H1 (cell line): ENCODE measurements around the gene ATP7B. TPM values are rescaled to one million over a fixed set of nuclear protein-coding genes. Genes with fewer than 3 reads are reported as not detected.

Experiments used
- CTCF ChIA-PET: fragments of 300-600 bp; sonication (Branson Sonifier 250); formaldehyde crosslinking; loops from one replicate; lab custom pipeline; 2021; ENCODE audit not compliant: partially characterized antibody; lab: Charles Lee
- POLR2A ChIA-PET: fragments of 300-600 bp; sonication (Branson Sonifier 250); formaldehyde crosslinking; loops from one replicate; lab custom pipeline; 2021; ENCODE audit warnings: inconsistent platforms; ENCODE audit not compliant: partially characterized antibody; lab: Charles Lee
- DNase-seq, 2 experiments: peaks; one replicate each; pipeline versions ENCODE4 v3.0.0 to v3.0.0-alpha.2; 2010 to 2022; ENCODE audit warnings: low spot score in 2 of 2, low read depth in 1 of 2, mixed read lengths in 1 of 2
- FAIRE-seq: peaks from 2 replicates; lab custom pipeline; 2011; peaks lifted over from hg19 to GRCh38; lab: Jason Lieb, UNC
- H2AFZ ChIP-seq: 2 replicates; pipeline ENCODE4 v1.8.1; 2012; ENCODE audit warnings: low read length, inconsistent platforms
- H2AK5ac ChIP-seq: 2 replicates; pipeline ENCODE4 v1.6.1; 2013; ENCODE audit warnings: low read depth, low read length
- H2BK120ac ChIP-seq: replicated peaks from 2 replicates; pipeline ENCODE3; 2013; ENCODE audit warnings: low read depth, low read length, inconsistent platforms
- H2BK12ac ChIP-seq: 2 replicates; pipeline ENCODE4 v1.6.1; 2013; ENCODE audit warnings: low read depth, low read length
- H2BK15ac ChIP-seq: 2 replicates; pipeline ENCODE4 v1.6.1; 2013; ENCODE audit warnings: low read length
- H2BK20ac ChIP-seq: 2 replicates; pipeline ENCODE4 v1.6.1; 2013; ENCODE audit warnings: low read length
- H2BK5ac ChIP-seq: 2 replicates; pipeline ENCODE4 v1.6.1; 2013; ENCODE audit warnings: low read depth, low read length
- H3K14ac ChIP-seq: 2 replicates; pipeline ENCODE4 v1.6.1; 2013; ENCODE audit warnings: inconsistent platforms; ENCODE audit not compliant: insufficient read length
- H3K18ac ChIP-seq: 2 replicates; pipeline ENCODE4 v1.6.1; 2013; ENCODE audit warnings: low read length; ENCODE audit errors: extremely low read depth
- H3K23ac ChIP-seq: 2 replicates; pipeline ENCODE4 v1.6.1; 2013; ENCODE audit warnings: inconsistent platforms; ENCODE audit not compliant: insufficient read length
- H3K23me2 ChIP-seq: 2 replicates; pipeline ENCODE4 v1.6.1; 2013; ENCODE audit warnings: low read depth, low read length
- H3K27ac ChIP-seq: 2 replicates; pipeline ENCODE4 v1.6.1; 2011; ENCODE audit warnings: low read depth, low read length, inconsistent platforms
- H3K27me3 ChIP-seq, 4 experiments: replicated peaks in 1 of 4; 1 replicate in 1 of 4; 2 replicates in 3 of 4; pipeline versions ENCODE4 v1.6.1 to v1.8.1; 2011 to 2013; ENCODE audit warnings: low read length in 3 of 4, mild to moderate bottlenecking in 3 of 4, inconsistent platforms in 2 of 4, mixed read lengths in 2 of 4, moderate library complexity in 1 of 4; ENCODE audit not compliant: control insufficient read depth in 3 of 4, insufficient read depth in 3 of 4; ENCODE audit errors: extremely low read depth in 1 of 4
- H3K36me3 ChIP-seq, 4 experiments: 2 replicates each; pipeline versions ENCODE4 v1.6.1 to v1.8.1; 2011 to 2013; ENCODE audit warnings: mild to moderate bottlenecking in 4 of 4, low read length in 3 of 4, moderate library complexity in 2 of 4, control low read depth in 1 of 4, inconsistent platforms in 1 of 4; ENCODE audit not compliant: insufficient read depth in 4 of 4, control insufficient read depth in 2 of 4
- H3K4ac ChIP-seq: replicated peaks from 2 replicates; pipeline ENCODE3; 2013; ENCODE audit warnings: low read length, low read depth, mixed read lengths, inconsistent platforms; ENCODE audit not compliant: insufficient read length
- H3K4me1 ChIP-seq, 4 experiments: replicated peaks in 1 of 4; 1 replicate in 1 of 4; 2 replicates in 3 of 4; pipeline versions ENCODE4 v1.6.1 to v1.8.1; 2011 to 2013; ENCODE audit warnings: low read length in 3 of 4, inconsistent platforms in 2 of 4, mixed read lengths in 1 of 4; ENCODE audit not compliant: insufficient read depth in 4 of 4, control insufficient read depth in 3 of 4
- H3K4me2 ChIP-seq, 2 experiments: 2 replicates each; pipeline versions ENCODE4 v1.6.1 to v1.8.1; 2011 to 2013; ENCODE audit warnings: low read depth in 2 of 2, low read length in 2 of 2, control low read depth in 1 of 2, inconsistent platforms in 1 of 2, mild to moderate bottlenecking in 1 of 2; ENCODE audit not compliant: insufficient read depth in 1 of 2
- H3K4me3 ChIP-seq, 4 experiments: fragments of 200-600, 300-600 bp in 1 of 4; sonication (generic), shearing (Covaris generic), sonication (Bioruptor Twin) in 1 of 4; 2 replicates each; pipeline versions ENCODE4 v1.5.1 to v1.8.1; 2011 to 2016; ENCODE audit warnings: low read length in 4 of 4, low read depth in 3 of 4, control low read depth in 2 of 4, inconsistent platforms in 2 of 4, mild to moderate bottlenecking in 2 of 4, mixed read lengths in 1 of 4, moderate library complexity in 1 of 4; ENCODE audit not compliant: insufficient read depth in 2 of 4; ENCODE audit errors: extremely low read depth in 1 of 4
- H3K56ac ChIP-seq: replicated peaks from 2 replicates; pipeline ENCODE3; 2013; ENCODE audit warnings: low read depth, mild to moderate bottlenecking, mixed read lengths, low read length, inconsistent platforms; ENCODE audit not compliant: insufficient read length
- H3K79me1 ChIP-seq: 2 replicates; pipeline ENCODE4 v1.6.1; 2013; ENCODE audit warnings: low read depth, low read length, control low read depth
- H3K79me2 ChIP-seq, 2 experiments: 2 replicates each; pipeline versions ENCODE4 v1.6.1 to v1.8.1; 2012 to 2013; ENCODE audit warnings: low read length in 2 of 2, mild to moderate bottlenecking in 2 of 2, inconsistent platforms in 1 of 2; ENCODE audit not compliant: insufficient read depth in 2 of 2, control insufficient read depth in 1 of 2
- H3K9ac ChIP-seq, 4 experiments: replicated peaks in 1 of 4; 1 replicate in 1 of 4; 2 replicates in 3 of 4; pipeline versions ENCODE4 v1.6.1 to v1.8.1; 2011 to 2013; ENCODE audit warnings: low read depth in 3 of 4, low read length in 3 of 4, control low read depth in 2 of 4, mild to moderate bottlenecking in 2 of 4, moderate library complexity in 2 of 4, inconsistent platforms in 1 of 4; ENCODE audit errors: extremely low read depth in 1 of 4
- H3K9me3 ChIP-seq, 2 experiments: 2 replicates each; pipeline versions ENCODE4 v1.6.1 to v1.8.1; 2012 to 2013; ENCODE audit warnings: mild to moderate bottlenecking in 2 of 2, moderate library complexity in 2 of 2, control low read depth in 1 of 2, inconsistent platforms in 1 of 2, low read depth in 1 of 2, low read length in 1 of 2, mixed read lengths in 1 of 2; ENCODE audit not compliant: insufficient read depth in 2 of 2
- H4K20me1 ChIP-seq, 2 experiments: replicated peaks in 1 of 2; 2 replicates each; pipeline versions ENCODE3 to v1.8.1; 2011 to 2013; ENCODE audit warnings: inconsistent platforms in 2 of 2, low read length in 2 of 2, mild to moderate bottlenecking in 1 of 2; ENCODE audit not compliant: insufficient read depth in 2 of 2, control insufficient read depth in 1 of 2
- H4K5ac ChIP-seq: 2 replicates; pipeline ENCODE4 v1.6.1; 2013; ENCODE audit warnings: low read length, low read depth, mixed read lengths, inconsistent platforms; ENCODE audit not compliant: insufficient read length
- H4K8ac ChIP-seq: 2 replicates; pipeline ENCODE4 v1.8.0; 2013; ENCODE audit warnings: mild to moderate bottlenecking, moderate library complexity, low read length, inconsistent platforms; ENCODE audit not compliant: insufficient read depth; ENCODE audit errors: extremely low read depth
- H4K91ac ChIP-seq: replicated peaks from 2 replicates; pipeline ENCODE3; 2013; ENCODE audit warnings: low read length, mixed read lengths, inconsistent platforms; ENCODE audit not compliant: insufficient read length
- CHD2 ChIP-seq: IDR thresholded peaks from 2 replicates; pipeline ENCODE4 v1.6.1; 2012; ENCODE audit warnings: low read length, improper control_type of control experiment
- GTF2F1 ChIP-seq: IDR thresholded peaks from 2 replicates; pipeline ENCODE4 v1.6.1; 2012; ENCODE audit warnings: low read depth, low read length, improper control_type of control experiment, borderline replicate concordance
- HDAC2 ChIP-seq, 2 experiments: fragments of 300-600 bp in 1 of 2; sonication (generic) in 1 of 2; IDR thresholded peaks; 2 replicates each; pipeline ENCODE4 v1.6.1; 2011 to 2012; ENCODE audit warnings: low read depth in 2 of 2, low read length in 2 of 2, mild to moderate bottlenecking in 2 of 2, moderate library complexity in 2 of 2, borderline replicate concordance in 1 of 2, inconsistent platforms in 1 of 2
- NANOG ChIP-seq: IDR thresholded peaks from 2 replicates; pipeline ENCODE4 v1.6.1; 2011; ENCODE audit warnings: low read length, low read depth, mild to moderate bottlenecking, inconsistent platforms; ENCODE audit not compliant: insufficient read depth, poor library complexity, severe bottlenecking
- POLR2AphosphoS5 ChIP-seq: IDR thresholded peaks from 2 replicates; pipeline ENCODE4 v1.6.1; 2011; ENCODE audit warnings: low read depth, low read length
- SP1 ChIP-seq: IDR thresholded peaks from 2 replicates; pipeline ENCODE4 v1.6.1; 2011; ENCODE audit warnings: low read depth, low read length
- TAF7 ChIP-seq: optimal IDR thresholded peaks from 2 replicates; pipeline ENCODE3; 2011; ENCODE audit warnings: low read depth, mild to moderate bottlenecking, inconsistent platforms, low read length, moderate library complexity, borderline replicate concordance
- TEAD4 ChIP-seq: IDR thresholded peaks from 2 replicates; pipeline ENCODE4 v1.6.1; 2012; ENCODE audit warnings: low read depth, low read length, inconsistent platforms, mixed read lengths
- WGBS, 2 experiments: shearing (Covaris generic) in 1 of 2; methylation state at CpG; one replicate each; pipeline versions ENCODE4 v1.1.6 to v1.1.7; 2013 to 2015; ENCODE audit warnings: low lambda C conversion rate in 2 of 2, mixed read lengths in 2 of 2, inconsistent platforms in 1 of 2, low coverage in 1 of 2, missing lambda C conversion rate in 1 of 2; ENCODE audit not compliant: insufficient replicate concordance in 2 of 2, insufficient coverage in 1 of 2, insufficient read length in 1 of 2; ENCODE audit errors: extremely low coverage in 1 of 2, missing lambda C conversion rate in 1 of 2; 5-methylcytosine and 5-hydroxymethylcytosine counted together
- polyA plus RNA-seq, 7 experiments: library from polyadenylated mRNA; depleted of rRNA in 3 of 7; stranded (reverse) in 5 of 7; unstranded in 2 of 7; fragments of >200 nt in 5 of 7; fragments of 200-250 nt in 2 of 7; gene quantifications; 1 replicate in 5 of 7; 2 replicates in 1 of 7; 4 replicates in 1 of 7; pipeline versions ENCODE4 v1.2.1 to v1.2.3, GENCODE V29; 2011 to 2013; ENCODE audit warnings: missing spikeins in 2 of 7, mixed read lengths in 2 of 7
- total RNA-seq: library from RNA; stranded (reverse); fragmentation: NEBNext Ultra II Directional; extraction: Animal tissue kit (Norgen Biotek cat#: 25700); gene quantifications from 2 replicates; pipeline ENCODE4 v1.2.1, GENCODE V29; 2021

ATP7B gene
- total and polyA plus RNA-seq, 2 of the 8 experiments (the other 6 are each of a cell fraction or from before 2014, with no cell fraction given): 4.1 to 9.2 TPM

DNA sequence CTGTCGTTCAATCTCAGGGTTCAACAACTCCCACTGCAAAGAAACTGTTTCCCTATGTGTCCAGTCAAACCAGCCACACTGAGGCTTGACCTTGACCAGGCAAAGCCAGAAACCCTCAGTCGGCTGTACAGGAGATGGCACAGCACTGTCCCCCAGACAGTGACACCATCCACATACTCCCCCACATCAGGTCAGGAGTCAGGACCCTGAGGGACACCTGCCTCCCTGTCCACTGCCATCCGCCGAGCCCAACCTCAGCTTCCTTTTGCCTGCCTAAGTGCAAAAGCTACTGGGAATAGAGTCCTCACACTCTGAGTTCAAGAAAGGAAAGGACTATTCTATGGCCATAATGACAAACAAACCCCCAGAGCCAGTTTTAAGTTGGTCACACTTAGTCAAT is 66.8 kb downstream of the ATP7B start:
- Histone ChIP-seq H2BK5ac (no peak overlapping the region), H2BK120ac (no peak overlapping the region), H3K23ac (no peak overlapping the region), H2BK12ac (no peak overlapping the region), H4K5ac (no peak overlapping the region), H3K18ac (no peak overlapping the region), H3K9me3 (no peaks in the 10 kb centered on the region), H2AK5ac (no peak overlapping the region), H3K23me2 (no peaks in the 10 kb centered on the region), H3K14ac (no peak overlapping the region), H3K4me3 (no peak overlapping the region), H3K27ac (no peak overlapping the region), H2BK15ac (no peak overlapping the region), H3K79me2 (no peaks in the 10 kb centered on the region), H3K4ac (no peak overlapping the region), H4K8ac (no peak overlapping the region), H2BK20ac (no peak overlapping the region), H4K91ac (no peak overlapping the region), H3K9ac (no peak overlapping the region), H3K4me2 (no peak overlapping the region), H3K27me3 (no peaks in the 10 kb centered on the region), H3K4me1 (no peaks in the 10 kb centered on the region), H3K79me1 (no peaks in the 10 kb centered on the region), H4K20me1 (no peaks in the 10 kb centered on the region), H2AFZ (no peak overlapping the region), H3K56ac (no peak overlapping the region), H3K36me3 (no peaks in the 10 kb centered on the region; a peak in 1 of 8 replicates)
- DNase-seq (no peak), FAIRE-seq (no peak)
- TF ChIP-seq TEAD4 (no peak), POLR2AphosphoS5 (no peak), HDAC2 (IDR thresholded peaks at IDR 0.05; ENCODE audit: borderline replicate concordance in 1 of 2, low read depth in 2 of 2, low read length in 2 of 2) (no peak), SP1 (no peak), TAF7 (no peak), NANOG (no peak), CHD2 (no peak), GTF2F1 (no peak)
- WGBS, 2 experiments: 100% methylated on average over 4 of the region's 4 CpGs; no CpG with 5 or more reads in 1 of the 2 experiments
- ChIA-PET POLR2A (no interaction called here), CTCF (interaction anchor here (0.5 kb wide), 1 partner anchor 47 kb away, joined by 3 read pairs; no protein-coding TSS in a partner anchor)
